B cell (primary cell): Measurements from ENCODE around the gene KCTD17. TPM values are rescaled to one million over a fixed set of nuclear protein-coding genes. Genes with fewer than 3 reads are reported as not detected.

ENCODE experiments used
- ATAC-seq: fragments of 200-7000 bp; cut with Tn5 transposase; one replicate; pipeline ENCODE4 v1.10.0; 2021; ENCODE audit warnings: low read depth, mild to moderate bottlenecking, moderate number of reproducible peaks, moderate library complexity
- CTCF ChIA-PET: fragments of 350-600 bp; sonication (Branson Sonifier 250); formaldehyde crosslinking; loops from one replicate; lab custom pipeline; 2021; ENCODE audit warnings: antibody characterized with exemption, inconsistent platforms; lab: Charles Lee
- POLR2A ChIA-PET: fragments of 350-600 bp; sonication (Branson Sonifier 250); formaldehyde crosslinking; loops from one replicate; lab custom pipeline; 2021; ENCODE audit warnings: antibody characterized with exemption; lab: Charles Lee
- DNase-seq: peaks from one replicate; pipeline ENCODE4 v3.0.0; 2013
- H2AFZ ChIP-seq: 2 replicates; pipeline ENCODE4 v1.6.1; 2012; ENCODE audit warnings: mild to moderate bottlenecking, low read depth, low read length; ENCODE audit not compliant: insufficient read depth, poor library complexity, severe bottlenecking
- H3K27ac ChIP-seq, 2 donors: 1 replicate in 1 of 2; 2 replicates in 1 of 2; pipeline ENCODE4 v1.5.1; 2012 to 2013; ENCODE audit warnings: low read length in 2 of 2, mild to moderate bottlenecking in 2 of 2, moderate library complexity in 1 of 2
- H3K27me3 ChIP-seq, 4 experiments: fragments of 200-600 bp in 1 of 4; sonication (generic) in 1 of 4; replicated peaks in 1 of 4; 1 replicate in 2 of 4; 2 replicates in 2 of 4; pipeline versions ENCODE4 v1.6.1 to v1.7.0; 2013 to 2016; ENCODE audit warnings: low read length in 3 of 4, mild to moderate bottlenecking in 2 of 4, mixed read lengths in 1 of 4, moderate library complexity in 1 of 4; ENCODE audit not compliant: insufficient read depth in 4 of 4, control insufficient read depth in 3 of 4; ENCODE audit errors: control extremely low read depth in 1 of 4
- H3K36me3 ChIP-seq, 2 experiments: replicated peaks in 1 of 2; 1 replicate in 1 of 2; 2 replicates in 1 of 2; pipeline versions ENCODE4 v1.6.1 to v1.7.1; 2013; ENCODE audit warnings: low read length in 1 of 2; ENCODE audit not compliant: insufficient read depth in 2 of 2, control insufficient read depth in 1 of 2; ENCODE audit errors: control extremely low read depth in 1 of 2, extremely low read depth in 1 of 2
- H3K4me1 ChIP-seq, 2 donors: fragments of 200-600 bp in 1 of 2; sonication (generic) in 1 of 2; 1 replicate in 1 of 2; 2 replicates in 1 of 2; pipeline versions ENCODE4 v1.5.1 to v1.6.1; 2013 to 2017; ENCODE audit warnings: low read length in 2 of 2; ENCODE audit not compliant: control insufficient read depth in 2 of 2, insufficient read depth in 2 of 2
- H3K4me2 ChIP-seq: replicated peaks from 2 replicates; pipeline ENCODE3; 2012; ENCODE audit warnings: mild to moderate bottlenecking, low read depth, low read length; ENCODE audit not compliant: poor library complexity, severe bottlenecking
- H3K4me3 ChIP-seq, 5 experiments: fragments of 200-600 bp in 1 of 5; sonication (generic) in 1 of 5; 1 replicate in 3 of 5; 2 replicates in 2 of 5; pipeline versions ENCODE4 v1.5.1 to v1.7.0; 2011 to 2016; ENCODE audit warnings: low read length in 4 of 5, mild to moderate bottlenecking in 4 of 5, low read depth in 2 of 5, control low read depth in 1 of 5, moderate library complexity in 1 of 5; ENCODE audit not compliant: insufficient read depth in 1 of 5; ENCODE audit errors: control extremely low read depth in 1 of 5, extremely low read depth in 1 of 5
- H3K79me2 ChIP-seq: fragments of 200-600 bp; sonication (generic); one replicate; pipeline ENCODE4 v1.6.0; 2016; ENCODE audit warnings: low read length; ENCODE audit not compliant: control insufficient read depth, insufficient read depth
- H3K9ac ChIP-seq: fragments of 200-600 bp; sonication (generic); 2 replicates; pipeline ENCODE4 v1.6.1; 2017; ENCODE audit warnings: mild to moderate bottlenecking, low read length, moderate library complexity
- H3K9me3 ChIP-seq, 3 donors: one replicate each; pipeline versions ENCODE4 v1.6.1 to v1.7.1; 2013; ENCODE audit warnings: low read length in 2 of 3; ENCODE audit not compliant: control insufficient read depth in 2 of 3, insufficient read depth in 1 of 3; ENCODE audit errors: control extremely low read depth in 1 of 3
- H4K20me1 ChIP-seq: 2 replicates; pipeline ENCODE4 v1.6.0; 2012; ENCODE audit warnings: mild to moderate bottlenecking, low read length; ENCODE audit not compliant: insufficient read depth, control insufficient read depth, poor library complexity, severe bottlenecking
- H3K27ac Mint-ChIP-seq: one replicate; pipeline ENCODE4 v1.8.0; 2021; ENCODE audit warnings: mixed read lengths
- H3K27me3 Mint-ChIP-seq: one replicate; pipeline ENCODE4 v1.8.0; 2021; ENCODE audit warnings: mixed read lengths
- H3K4me1 Mint-ChIP-seq: one replicate; pipeline ENCODE4 v1.8.0; 2021; ENCODE audit warnings: mixed read lengths
- H3K4me3 Mint-ChIP-seq: one replicate; pipeline ENCODE4 v1.8.0; 2021; ENCODE audit warnings: mixed read lengths
- H3K9me3 Mint-ChIP-seq: one replicate; pipeline ENCODE4 v1.8.0; 2022; ENCODE audit warnings: mixed read lengths; ENCODE audit not compliant: insufficient read depth
- CTCF ChIP-seq: fragments of 200-600 bp; IDR thresholded peaks from one replicate; pipeline ENCODE4 v1.8.0; 2022; ENCODE audit warnings: antibody characterized with exemption, mild to moderate bottlenecking
- EZH2 ChIP-seq: IDR thresholded peaks from 2 replicates; pipeline ENCODE4 v1.6.1; 2012; ENCODE audit warnings: borderline replicate concordance, low read depth, mild to moderate bottlenecking, moderate library complexity, low read length; ENCODE audit not compliant: insufficient read depth, poor library complexity, severe bottlenecking
- WGBS: methylation state at CpG from one replicate; pipeline ENCODE4 v1.1.5; 2013; ENCODE audit warnings: missing lambda C conversion rate; ENCODE audit not compliant: insufficient coverage; 5-methylcytosine and 5-hydroxymethylcytosine counted together
- intact Hi-C: fragments of 100-400 bp; cut with micrococcal nuclease; formaldehyde crosslinking; loops from one replicate; pipeline ENCODE4 v1.10.0; 2022
- polyA plus RNA-seq: library from polyadenylated mRNA; depleted of rRNA; stranded (reverse); fragments of >200 nt; gene quantifications from 2 replicates; pipeline ENCODE4 v1.2.3, GENCODE V29; 2012
- total RNA-seq, 2 donors: library from RNA; stranded (reverse); fragments of 120-200 nt in 1 of 2; gene quantifications; 1 replicate in 1 of 2; 2 replicates in 1 of 2; pipeline versions ENCODE4 v1.2.3 to v1.2.4, GENCODE V29; 2013 to 2022

The KCTD17 gene
- total and polyA plus RNA-seq, 2 donors (not counting 1 experiment from before 2014, with no cell fraction given): 29.0 to 41.3 TPM

- TF ChIP-seq CTCF: no peak
- no peak for TF ChIP-seq EZH2
- Histone ChIP-seq H3K27ac (no peak overlapping the region), H3K9ac (no peak overlapping the region), H3K4me2 (no peak overlapping the region), H3K4me3 (no peak overlapping the region), H4K20me1 (no peaks in the 10 kb centered on the region), H3K27me3 (peaks cover 0 to 10% (median 0%) of the 10 kb centered on the region in 4 experiments), H3K36me3 (no peaks in the 10 kb centered on the region), H2AFZ (no peak overlapping the region), H3K79me2 (no peaks in the 10 kb centered on the region), H3K4me1 (no peaks in the 10 kb centered on the region), H3K9me3 (no peaks in the 10 kb centered on the region)
- no peak for ATAC-seq
- no peaks in the 10 kb centered on the region for H3K4me1 Mint-ChIP-seq
- DNase-seq: no peak
- POLR2A ChIA-PET: no interaction called here
- peaks cover 7% of the 10 kb centered on the region for H3K27me3 Mint-ChIP-seq
- no peak overlapping the region for H3K27ac Mint-ChIP-seq
- CTCF ChIA-PET: interaction anchor here (0.7 to 1.4 kb wide), 3 partner anchors 10 to 386 kb away, joined by 3 to 4 read pairs (median 3); no protein-coding TSS in a partner anchor
- intact Hi-C loops: no loop called here
- H3K9me3 Mint-ChIP-seq: no peaks in the 10 kb centered on the region
- H3K4me3 Mint-ChIP-seq: no peak overlapping the region
- WGBS: 88% methylated on average over 13 of the region's 15 CpGs
Measured at GRCh38 chr22:37086184-37086583, 34.6 kb downstream of the KCTD17 start.

DNA sequence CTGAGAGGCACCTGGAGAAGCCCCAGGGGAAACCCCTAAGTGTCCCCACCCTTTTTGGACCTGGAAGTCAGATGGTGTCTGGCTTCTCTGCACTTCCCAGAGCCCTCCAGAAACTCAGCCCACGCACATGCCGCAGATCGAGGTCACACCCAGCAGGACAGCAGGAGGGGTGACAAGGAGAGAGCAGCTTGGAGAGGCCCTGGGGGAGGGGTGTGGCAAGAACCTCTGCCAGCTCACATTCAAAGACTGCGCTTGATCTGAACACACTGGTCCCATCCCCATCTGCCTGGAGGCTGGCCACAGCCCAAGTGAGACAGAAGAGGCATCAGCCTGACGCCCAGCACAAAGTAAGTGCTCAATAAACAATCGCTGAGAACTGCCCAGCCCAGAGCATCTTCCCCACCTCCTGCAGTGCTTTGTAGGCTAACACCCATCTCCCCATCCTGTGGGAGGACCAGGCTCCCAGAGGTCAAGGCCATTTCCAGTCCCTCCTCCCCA, 36.6 kb downstream of the KCTD17 start:
- Mint-ChIP-seq H3K4me3 (no peak overlapping the region), H3K9me3 (no peaks in the 10 kb centered on the region), H3K4me1 (no peaks in the 10 kb centered on the region), H3K27ac (no peak overlapping the region), H3K27me3 (peaks cover 12% of the 10 kb centered on the region)
- TF ChIP-seq CTCF (no peak), EZH2 (no peak)
- no peaks in the 10 kb centered on the region for H3K79me2 ChIP-seq
- no peak overlapping the region for H2AFZ ChIP-seq
- H3K27me3 ChIP-seq: peaks cover 0 to 10% (median 0%) of the 10 kb centered on the region in 4 experiments
- H3K4me1 ChIP-seq: no peaks in the 10 kb centered on the region
- ChIA-PET CTCF (no interaction called here), POLR2A (no interaction called here)
- H4K20me1 ChIP-seq: no peaks in the 10 kb centered on the region
- intact Hi-C loops: no loop called here
- no peak overlapping the region for H3K4me2 ChIP-seq
- 71% methylated on average over 6 of the region's 6 CpGs for WGBS
- no peak for DNase-seq
- H3K36me3 ChIP-seq: no peaks in the 10 kb centered on the region
- no peak overlapping the region for H3K9ac ChIP-seq
- no peak for ATAC-seq
- no peaks in the 10 kb centered on the region for H3K9me3 ChIP-seq
- no peak overlapping the region for H3K4me3 ChIP-seq
- no peak overlapping the region for H3K27ac ChIP-seq
